ENCODE measurements around the gene NXF3.
"Not testable (repeated sequence)": the region's sequence is repeated elsewhere in the genome, so short reads cannot be mapped to it uniquely, and the experiment has no call there.

The NXF3 gene, protein sequence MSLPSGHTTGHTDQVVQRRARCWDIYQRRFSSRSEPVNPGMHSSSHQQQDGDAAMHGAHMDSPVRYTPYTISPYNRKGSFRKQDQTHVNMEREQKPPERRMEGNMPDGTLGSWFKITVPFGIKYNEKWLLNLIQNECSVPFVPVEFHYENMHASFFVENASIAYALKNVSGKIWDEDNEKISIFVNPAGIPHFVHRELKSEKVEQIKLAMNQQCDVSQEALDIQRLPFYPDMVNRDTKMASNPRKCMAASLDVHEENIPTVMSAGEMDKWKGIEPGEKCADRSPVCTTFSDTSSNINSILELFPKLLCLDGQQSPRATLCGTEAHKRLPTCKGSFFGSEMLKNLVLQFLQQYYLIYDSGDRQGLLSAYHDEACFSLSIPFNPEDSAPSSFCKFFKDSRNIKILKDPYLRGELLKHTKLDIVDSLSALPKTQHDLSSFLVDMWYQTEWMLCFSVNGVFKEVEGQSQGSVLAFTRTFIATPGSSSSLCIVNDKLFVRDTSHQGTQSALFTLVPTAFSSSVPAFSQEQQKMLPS

GRCh38 chrX:103092942-103093341 is at the start of gene NXF3:
Gene NXF3, minus strand, starts transcription at chrX:103093143. Its CDS starts 120 bp downstream, at chrX:103093023.
- TF ChIP-seq EZH2phosphoT487 (conservative IDR thresholded peaks at IDR 0.05; ENCODE audit: low read length) = no peak
- no peak for TF ChIP-seq CTCF (IDR thresholded peaks at IDR 0.05; ENCODE audit: insufficient read depth, low read length, poor library complexity, severe bottlenecking)
- Histone ChIP-seq H4K20me1 (ENCODE audit: low read depth, low read length) (no peaks in the 10 kb centered on the region), H3K4me2 (ENCODE audit: low read depth, low read length, poor library complexity, severe bottlenecking) (no peak within 1 kb of the TSS), H3K4me3 (ENCODE audit: insufficient read depth, low read length, poor library complexity, severe bottlenecking) (no peak within 1 kb of the TSS), H2AFZ (ENCODE audit: low read depth, low read length, severe bottlenecking) (no peak within 1 kb of the TSS), H3K9me2 (replicated peaks; ENCODE audit: insufficient read depth, low read length) (no peaks in the 10 kb centered on the region), H3K9ac (ENCODE audit: low read length) (no peak within 1 kb of the TSS), H3K79me2 (ENCODE audit: insufficient read depth, low read length) (no peaks in the 10 kb centered on the region), H3F3A (ENCODE audit: insufficient read depth) (no peaks in the 10 kb centered on the region), H3K36me3 (ENCODE audit: low read length) (no peaks in the 10 kb centered on the region), H3K9me3 (ENCODE audit: insufficient read depth, low read length) (no peaks in the 10 kb centered on the region), H3K27me3 (ENCODE audit: low read length) (no peaks in the 10 kb centered on the region), H3K27ac (ENCODE audit: low read depth, low read length) (no peak within 1 kb of the TSS)

- H3K9me3 ChIP-seq (ENCODE audit: insufficient read depth, low read length); H3K4me3 ChIP-seq (ENCODE audit: insufficient read depth, low read length, poor library complexity, severe bottlenecking); H3K27ac ChIP-seq (ENCODE audit: low read depth, low read length); H3K4me2 ChIP-seq (ENCODE audit: low read depth, low read length, poor library complexity, severe bottlenecking); H3K9me2 ChIP-seq (replicated peaks; ENCODE audit: insufficient read depth, low read length); H4K20me1 ChIP-seq (ENCODE audit: low read depth, low read length); H3K9ac ChIP-seq (ENCODE audit: low read length); H3K79me2 ChIP-seq (ENCODE audit: insufficient read depth, low read length); H2AFZ ChIP-seq (ENCODE audit: low read depth, low read length, severe bottlenecking); H3F3A ChIP-seq (ENCODE audit: insufficient read depth); H3K27me3 ChIP-seq (ENCODE audit: low read length); H3K36me3 ChIP-seq (ENCODE audit: low read length): not testable (repeated sequence)
Observed at GRCh38 chrX:103136528-103136927, 43.6 kb upstream of the NXF3 start.

- H3K4me2 ChIP-seq (ENCODE audit: low read depth, low read length, poor library complexity, severe bottlenecking) = no peak overlapping the region
- no peaks in the 10 kb centered on the region for H3K9me2 ChIP-seq (replicated peaks; ENCODE audit: insufficient read depth, low read length)
- H4K20me1 ChIP-seq (ENCODE audit: low read depth, low read length) = no peaks in the 10 kb centered on the region
Observed at GRCh38 chrX:103124284-103124683, 31.3 kb upstream of the NXF3 start.

More at GRCh38 chrX:103124284-103124683, 31.3 kb upstream of the NXF3 start:
- TF ChIP-seq CTCF (IDR thresholded peaks at IDR 0.05; ENCODE audit: insufficient read depth, low read length, poor library complexity, severe bottlenecking) = no peak
- H3K9ac ChIP-seq (ENCODE audit: low read length) = no peak overlapping the region
- H2AFZ ChIP-seq (ENCODE audit: low read depth, low read length, severe bottlenecking) = no peak overlapping the region
- H3K36me3 ChIP-seq (ENCODE audit: low read length) = no peaks in the 10 kb centered on the region
- H3K79me2 ChIP-seq (ENCODE audit: insufficient read depth, low read length) = no peaks in the 10 kb centered on the region
- no peaks in the 10 kb centered on the region for H3K27me3 ChIP-seq (ENCODE audit: low read length)
- no peak overlapping the region for H3K4me3 ChIP-seq (ENCODE audit: insufficient read depth, low read length, poor library complexity, severe bottlenecking)
- H3F3A ChIP-seq (ENCODE audit: insufficient read depth) = no peaks in the 10 kb centered on the region
- no peaks in the 10 kb centered on the region for H3K9me3 ChIP-seq (ENCODE audit: insufficient read depth, low read length)
- H3K27ac ChIP-seq (ENCODE audit: low read depth, low read length) = no peak overlapping the region
